Psoas muscle (tissue), 8 donors: Measurements from ENCODE around the gene STT3B. TPM values are rescaled to one million over a fixed set of nuclear protein-coding genes. Genes with fewer than 3 reads are reported as not detected.

Experiments used
- ATAC-seq, 4 donors: fragments of 200-7000 bp; cut with Tn5 transposase; one replicate each; pipeline ENCODE4 v1.9.1; 2020; ENCODE audit warnings: moderate library complexity in 3 of 4, mild to moderate bottlenecking in 2 of 4
- DNase-seq, 2 donors: peaks; one replicate each; pipeline ENCODE4 v3.0.0-alpha.2; 2020
- H3K27ac ChIP-seq: fragments of 200-600 bp; one replicate; pipeline ENCODE4 v1.8.0; 2022
- H3K27me3 ChIP-seq, 3 donors: fragments of 200-600 bp in 1 of 3; one replicate each; pipeline versions ENCODE4 v1.6.1 to v1.8.0; 2013 to 2022; ENCODE audit warnings: low read length in 2 of 3, mild to moderate bottlenecking in 2 of 3, moderate library complexity in 1 of 3; ENCODE audit not compliant: insufficient read depth in 3 of 3
- H3K36me3 ChIP-seq, 2 donors: fragments of 200-600 bp in 1 of 2; one replicate each; pipeline versions ENCODE4 v1.6.1 to v1.8.0; 2013 to 2022; ENCODE audit warnings: low read depth in 1 of 2, mild to moderate bottlenecking in 1 of 2, moderate library complexity in 1 of 2; ENCODE audit not compliant: insufficient read depth in 1 of 2
- H3K4me1 ChIP-seq: fragments of 200-600 bp; one replicate; pipeline ENCODE4 v1.8.0; 2022
- H3K4me3 ChIP-seq: fragments of 200-600 bp; one replicate; pipeline ENCODE4 v1.8.0; 2022; ENCODE audit warnings: mild to moderate bottlenecking
- H3K9me3 ChIP-seq: fragments of 200-600 bp; one replicate; pipeline ENCODE4 v1.8.0; 2022
- CTCF ChIP-seq: fragments of 200-600 bp; IDR thresholded peaks from one replicate; pipeline ENCODE4 v1.8.0; 2022; ENCODE audit warnings: antibody characterized with exemption
- WGBS, 3 donors: extraction: QIAGEN DNeasy Blood & Tissue Kit; methylation state at CpG; one replicate each; pipeline versions ENCODE4 v1.1.6 to v1.1.7; 2013; 5-methylcytosine and 5-hydroxymethylcytosine counted together
- intact Hi-C, 2 donors: fragments of 100-400 bp; cut with DNase I; formaldehyde crosslinking; loops; one replicate each; pipeline versions ENCODE4 v1.11.0 to v1.14.2; 2022
- polyA plus RNA-seq, 3 donors: library from polyadenylated mRNA; stranded (reverse); fragments of 200-250 nt; gene quantifications; one replicate each; pipeline ENCODE4 v1.2.3, GENCODE V29; 2013
- total RNA-seq, 4 donors: library from RNA; stranded (reverse); fragmentation: NEBNext Ultra II Directional in 2 of 4; extraction: Animal tissue kit (Norgen Biotek cat#: 25700) in 2 of 4; gene quantifications; one replicate each; pipeline versions ENCODE4 v1.2.1 to v1.2.4, GENCODE V29; 2021 to 2023
- donor health status: healthy with polysubstance abuse.
- donor health status: DM: no; HTN: no; CAD: no; lungs with moderate emphysema.
- donor health status: Bipolar disorder and iron deficiency.
- donor health status: healthy.
- donor health status: DM: yes; HTN: yes; CAD: no.
- donor health status: DM: no; HTN: no; CAD: no.
- donor health status: DM: no; HTN: no; CAD: no.
- donor health status: DM: yes; HTN: yes; CAD: no.

STT3B gene
- total and polyA plus RNA-seq, 7 donors, result 33.8 to 95.5 (median 56.9) TPM

GRCh38 chr3:31577232-31577631, 44.5 kb downstream of the STT3B start:
- DNase-seq (no peak), ATAC-seq (no peak)
- Histone ChIP-seq H3K4me3 (no peak overlapping the region), H3K9me3 (no peaks in the 10 kb centered on the region), H3K4me1 (peaks cover 62% of the 10 kb centered on the region), H3K36me3 (peaks cover 0 to 4% of the 10 kb centered on the region in 2 donors), H3K27ac (no peak overlapping the region), H3K27me3 (no peaks in the 10 kb centered on the region)
- no peak for TF ChIP-seq CTCF
- intact Hi-C loops, result loop anchor here in 1 of 2 donors (5.0 kb wide), 1 partner anchor 45 kb away; the partner anchor contains the start of gene STT3B

GRCh38 chr3:31579828-31580227, 47.1 kb downstream of the STT3B start:
- 36 to 52% (median 40%) methylated on average over 7 of the region's 7 CpGs for WGBS, 3 donors
- intact Hi-C loops, result loop anchor here in 1 of 2 donors (5.0 kb wide), 2 partner anchors 48 to 57 kb away; partner anchors contain the start of gene STT3B
- DNase-seq, result no peak
- Histone ChIP-seq H3K4me1 (peaks cover 42% of the 10 kb centered on the region), H3K9me3 (no peaks in the 10 kb centered on the region), H3K27ac (peak overlapping the region; percentile 91), H3K4me3 (peak overlapping the region; percentile 45), H3K36me3 (peaks cover 0 to 4% of the 10 kb centered on the region in 2 donors), H3K27me3 (no peaks in the 10 kb centered on the region)
- ATAC-seq, result peak; percentile 93 to 98 (median 97)
- TF ChIP-seq CTCF, result no peak

GRCh38 chr3:31580645-31581044, 47.9 kb downstream of the STT3B start:
- Histone ChIP-seq H3K9me3 (no peaks in the 10 kb centered on the region), H3K4me3 (peak overlapping the region; percentile 45), H3K4me1 (peaks cover 37% of the 10 kb centered on the region), H3K36me3 (peaks cover 0 to 4% of the 10 kb centered on the region in 2 donors), H3K27me3 (no peaks in the 10 kb centered on the region), H3K27ac (peak overlapping the region; percentile 91)
- WGBS, 3 donors, result 88 to 91% (median 89%) methylated on average over 2 of the region's 2 CpGs
- DNase-seq (no peak), ATAC-seq (peak in 2 of 4 donors; percentile 34 to 57)
- intact Hi-C loops, result loop anchor here in 1 of 2 donors (5.0 kb wide), 1 partner anchor 57 kb away; no protein-coding TSS in a partner anchor
- TF ChIP-seq CTCF, result no peak

DNA sequence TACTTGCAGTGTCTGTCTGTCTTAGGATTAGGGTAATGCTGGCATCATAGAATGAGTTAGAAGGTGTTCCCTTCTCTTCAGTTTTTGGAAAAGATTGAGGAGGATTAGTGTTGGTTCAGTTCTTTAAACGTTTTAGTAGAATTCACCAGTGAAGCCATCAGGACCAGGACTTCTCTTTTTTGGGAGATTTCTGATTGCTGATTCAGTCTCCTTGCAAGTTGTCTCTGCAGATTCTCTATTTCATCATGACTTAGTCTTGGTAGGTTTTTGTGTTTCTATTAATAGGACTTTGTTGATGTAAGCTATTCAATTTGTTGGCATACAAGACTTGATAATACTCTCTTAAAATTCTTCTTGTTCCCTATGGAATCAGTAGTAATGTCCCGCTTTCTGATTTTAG, 48.9 kb downstream of the STT3B start:
- TF ChIP-seq CTCF, result no peak
- no peaks in the 10 kb centered on the region for H3K9me3 ChIP-seq
- peak overlapping the region; percentile 13 for H3K4me3 ChIP-seq
- H3K27ac ChIP-seq, result peak overlapping the region; percentile 91
- ATAC-seq (peak in 1 of 4 donors; percentile 33), DNase-seq (no peak)
- WGBS, 3 donors, result 58 to 69% (median 63%) methylated on average over 2 of the region's 2 CpGs
- no peaks in the 10 kb centered on the region for H3K27me3 ChIP-seq
- intact Hi-C loops, result loop anchor here in 1 of 2 donors (5.0 kb wide), 1 partner anchor 56 kb away; no protein-coding TSS in a partner anchor
- H3K36me3 ChIP-seq, result peaks cover 0 to 4% of the 10 kb centered on the region in 2 donors
- peaks cover 29% of the 10 kb centered on the region for H3K4me1 ChIP-seq

DNA sequence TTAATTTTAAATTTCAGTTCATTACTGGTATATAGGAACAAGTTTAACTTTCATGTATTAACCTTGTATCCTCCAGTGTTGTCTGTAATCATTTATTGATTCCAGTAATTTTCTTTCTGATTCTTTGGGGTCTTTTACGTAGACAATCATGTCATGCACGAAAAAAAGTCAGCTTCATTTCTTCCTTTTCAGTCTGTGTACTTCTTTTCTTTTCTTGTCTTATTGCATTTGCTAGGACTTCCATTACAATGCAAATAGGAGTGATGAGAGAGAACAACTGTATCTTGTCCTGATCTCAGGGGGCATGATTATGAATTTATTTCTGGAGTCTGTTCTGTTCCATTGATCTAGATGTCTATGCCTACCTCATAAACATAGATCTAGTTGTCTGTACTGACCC, 56.5 kb downstream of the STT3B start:
- DNase-seq (no peak), ATAC-seq (no peak)
- Histone ChIP-seq H3K36me3 (peaks cover 0 to 4% of the 10 kb centered on the region in 2 donors), H3K9me3 (peaks cover 33% of the 10 kb centered on the region), H3K27ac (no peak overlapping the region), H3K27me3 (no peaks in the 10 kb centered on the region), H3K4me1 (no peaks in the 10 kb centered on the region), H3K4me3 (no peak overlapping the region)
- TF ChIP-seq CTCF, result no peak
- intact Hi-C loops, result no loop called here
- WGBS, 3 donors, result 98 to 100% (median 99%) methylated on average over 2 of the region's 2 CpGs
